GM18870 (cell line): ENCODE results near the gene NDUFA13.

ENCODE experiments used
- ATAC-seq: cut with Tn5 transposase; IDR thresholded peaks from one replicate; pipeline ENCODE4 v1.9.1; 2021; ENCODE audit warnings: moderate library complexity; ENCODE audit not compliant: unreplicated experiment

The NDUFA13 gene

GRCh38 chr19:19544954-19545591, 29.0 kb downstream of the NDUFA13 start:
- no peak for ATAC-seq

GRCh38 chr19:19545707-19546106, 29.7 kb downstream of the NDUFA13 start:
- ATAC-seq = no peak

DNA sequence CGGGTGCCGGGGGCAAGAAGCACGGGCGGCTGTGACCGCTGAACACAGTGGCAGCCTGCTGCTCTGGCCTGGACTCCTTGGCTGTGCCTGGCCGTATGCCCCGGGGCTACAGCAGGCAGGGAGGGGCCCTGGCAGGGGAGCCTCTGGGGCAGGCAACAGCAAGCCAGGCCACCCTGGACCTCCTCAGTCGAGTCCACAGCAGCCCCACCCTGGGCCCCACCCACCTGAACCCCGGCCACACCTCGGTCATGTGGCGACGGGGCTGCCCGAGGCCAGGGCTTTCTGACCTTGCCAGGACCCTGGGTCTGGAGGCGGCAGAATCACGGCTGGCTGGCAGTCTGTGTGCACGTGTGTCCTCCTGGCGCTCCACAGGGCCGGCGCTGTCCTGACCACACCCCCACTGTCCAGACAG, 30.7 kb downstream of the NDUFA13 start:
- ATAC-seq = no peak

DNA sequence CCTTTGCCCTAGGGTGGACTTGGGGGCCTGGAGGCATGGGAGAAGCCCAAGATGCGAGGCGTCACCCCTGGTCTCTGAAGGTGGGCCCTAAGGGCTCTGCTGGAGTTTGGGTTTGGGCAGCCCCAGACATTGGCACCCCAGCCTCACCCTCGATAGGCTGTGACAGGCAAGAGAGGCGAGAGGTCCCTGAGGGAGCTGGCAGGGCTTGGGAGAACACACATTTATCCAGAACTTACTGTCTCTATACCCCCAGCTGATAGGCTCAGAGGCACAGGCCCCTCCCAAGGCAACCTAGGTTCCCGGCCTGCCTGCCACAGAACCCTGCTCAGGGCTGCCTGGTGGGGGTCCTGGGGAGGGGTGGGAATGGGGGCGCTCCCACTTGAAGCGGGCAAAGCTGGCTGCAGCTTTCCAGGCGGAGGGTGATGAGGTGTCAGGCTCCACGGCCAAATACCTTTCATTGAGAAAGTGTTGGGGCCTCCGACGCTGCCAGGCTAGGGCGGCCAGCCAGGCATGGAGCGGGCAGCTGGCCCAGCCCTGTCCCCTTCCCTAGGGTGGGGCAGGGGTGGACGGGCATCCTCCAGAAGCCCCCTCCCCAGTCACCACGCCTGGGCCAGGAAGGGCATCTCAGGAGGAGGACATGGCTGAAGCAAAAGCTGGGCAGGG, 31.8 kb downstream of the NDUFA13 start:
- ATAC-seq = no peak

GRCh38 chr19:19548915-19549759, 33.1 kb downstream of the NDUFA13 start:
- ATAC-seq = no peak

- no peak for ATAC-seq
Observed at GRCh38 chr19:19549804-19550464, 33.9 kb downstream of the NDUFA13 start.

- no peak for ATAC-seq
Observed at GRCh38 chr19:19550485-19550929, 34.5 kb downstream of the NDUFA13 start.

DNA sequence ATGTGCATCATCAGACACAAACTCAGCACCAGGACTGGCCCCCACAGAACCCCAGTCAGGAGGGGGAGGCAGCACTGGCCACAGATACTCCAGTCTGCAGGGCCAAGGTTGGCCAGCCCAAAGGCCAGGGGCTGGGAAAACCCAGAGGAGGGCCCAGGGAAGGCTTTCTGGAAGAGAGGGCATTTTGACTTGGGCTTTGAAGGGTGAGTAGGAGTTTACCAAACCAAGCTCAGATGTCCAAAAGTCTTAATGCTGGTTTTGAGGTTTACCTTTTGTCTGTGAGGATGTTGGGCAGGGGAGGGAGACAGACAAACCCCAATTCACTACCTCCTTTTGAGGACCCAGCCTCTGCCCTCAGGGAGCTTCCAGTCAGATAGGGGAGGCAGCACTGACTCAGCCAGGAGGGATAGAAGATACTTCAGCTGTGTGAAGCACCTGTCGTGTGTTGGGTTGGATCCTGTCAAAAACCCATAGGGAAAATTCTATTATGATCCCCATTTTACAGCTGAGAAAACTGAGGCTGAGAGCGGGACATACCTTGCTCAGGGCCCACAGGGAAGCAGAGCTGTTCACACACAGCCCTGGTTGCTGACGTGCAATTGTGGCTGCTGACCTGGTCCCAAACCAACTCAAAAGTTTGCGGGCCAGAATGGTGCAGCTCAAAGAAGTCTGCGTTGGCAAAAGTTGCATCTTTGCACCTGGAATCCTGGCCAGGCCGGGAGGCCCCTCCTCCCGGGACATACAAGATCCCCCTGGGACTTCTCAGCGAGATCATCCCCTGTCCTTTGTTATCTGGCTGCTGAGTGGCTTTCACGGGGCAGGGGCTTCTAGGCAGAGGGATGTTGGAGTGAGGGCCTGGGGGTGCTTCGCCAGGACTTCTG, 35.2 kb downstream of the NDUFA13 start:
- ATAC-seq = no peak

DNA sequence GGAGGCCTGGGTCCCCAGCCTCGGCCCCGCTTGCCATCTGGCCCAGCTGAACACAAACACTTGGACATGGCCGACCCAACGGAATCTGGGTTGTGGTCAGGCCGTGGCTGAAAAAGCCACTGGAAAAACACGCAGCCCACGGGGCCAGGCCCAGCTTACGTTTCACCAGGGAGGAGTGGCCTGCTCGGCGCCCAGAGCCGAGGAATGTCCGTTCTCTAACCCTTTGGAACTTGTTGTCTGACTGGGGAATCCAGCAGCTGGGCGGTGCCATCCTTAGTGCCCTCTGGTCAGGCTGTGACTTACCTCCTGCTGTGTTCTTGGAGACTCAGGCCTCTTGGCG, 35.8 kb downstream of the NDUFA13 start:
- ATAC-seq = no peak

DNA sequence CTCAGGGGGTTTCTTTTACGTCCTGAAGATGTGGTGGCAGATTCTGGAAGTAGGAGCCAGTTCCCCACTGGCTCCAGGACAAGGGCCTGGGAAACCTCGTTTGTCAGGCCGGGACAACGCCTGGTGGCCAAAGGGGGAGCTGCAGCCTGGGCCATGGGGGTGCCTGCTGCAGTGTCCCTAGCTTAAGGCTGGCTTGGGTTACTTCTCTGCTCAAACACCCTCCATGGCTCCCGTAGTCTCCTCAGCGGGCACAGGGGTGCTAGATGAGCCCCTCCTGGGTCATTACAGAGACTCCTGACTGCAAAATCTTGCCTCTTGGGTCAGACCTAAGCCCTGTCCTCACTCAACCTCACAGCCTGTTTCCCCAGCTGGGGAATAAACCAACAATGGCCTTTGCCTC, 36.8 kb downstream of the NDUFA13 start:
- ATAC-seq = no peak

- ATAC-seq = no peak
Observed at GRCh38 chr19:19553670-19554069, 37.6 kb downstream of the NDUFA13 start.

DNA sequence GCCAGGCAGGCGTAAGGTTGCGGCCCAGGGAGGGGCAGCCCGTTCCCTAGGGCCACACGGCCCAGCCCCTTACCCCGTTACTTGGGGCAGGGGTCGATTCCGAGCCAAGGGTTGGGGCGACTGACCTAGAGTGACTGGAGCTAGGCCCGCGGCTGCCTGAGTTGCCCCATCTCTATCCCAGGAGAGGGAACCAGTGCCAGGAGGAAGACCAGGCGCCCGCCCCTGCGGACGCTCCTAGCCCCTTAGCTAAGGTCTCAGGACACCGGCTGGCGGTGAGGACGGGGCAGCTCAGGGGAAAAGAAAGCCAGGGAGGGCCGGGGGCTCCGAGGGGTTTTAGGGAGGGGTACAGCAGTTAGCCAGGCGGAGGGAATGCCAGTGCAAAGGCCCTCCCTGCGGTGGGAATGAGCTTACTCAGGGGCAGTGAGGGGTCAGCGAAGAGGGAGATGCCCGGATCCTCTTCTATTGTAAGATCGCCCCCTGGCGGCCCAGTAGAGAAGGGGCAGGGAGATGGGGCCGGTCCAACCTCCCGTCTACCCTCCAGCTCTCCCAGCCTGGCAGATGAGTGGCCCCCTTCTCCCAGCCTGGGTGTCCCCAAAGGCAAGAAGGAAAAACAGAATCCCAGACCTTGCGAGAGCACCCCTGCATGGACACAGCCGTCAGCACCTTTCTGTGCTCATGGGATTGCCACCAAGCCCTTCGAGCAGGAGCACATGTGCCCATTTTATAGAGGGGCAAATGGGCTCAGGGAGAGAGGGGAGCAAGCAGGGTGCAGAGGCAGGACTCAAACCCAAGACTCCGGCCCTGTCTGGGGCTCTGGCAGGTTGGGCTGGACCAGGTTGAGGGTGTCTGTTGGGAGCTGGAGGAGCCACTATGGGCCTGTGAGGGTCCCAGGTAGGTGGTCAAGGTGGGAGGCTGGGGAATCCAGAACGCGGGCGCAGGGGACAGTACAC, 38.3 kb downstream of the NDUFA13 start:
- ATAC-seq = no peak

DNA sequence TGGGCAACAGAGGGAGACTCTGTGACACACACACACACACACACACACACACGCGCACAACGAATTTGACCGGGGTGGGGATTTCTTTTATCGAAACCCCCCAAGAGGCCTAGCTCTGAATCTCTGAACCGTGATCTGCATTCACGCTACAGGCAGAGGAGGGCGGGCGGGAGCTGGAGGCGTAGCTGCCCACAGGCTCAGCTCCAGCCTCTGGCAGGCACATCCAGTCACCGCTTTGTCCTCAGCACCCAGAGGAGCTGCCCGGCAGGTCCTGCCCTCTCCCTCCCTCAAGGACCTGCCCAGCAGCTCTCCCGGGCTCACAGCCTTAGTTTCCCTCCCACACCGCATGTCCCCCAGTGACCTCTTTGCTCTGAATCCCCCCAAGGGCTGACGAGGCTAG, 42.0 kb downstream of the NDUFA13 start:
- no peak for ATAC-seq

DNA sequence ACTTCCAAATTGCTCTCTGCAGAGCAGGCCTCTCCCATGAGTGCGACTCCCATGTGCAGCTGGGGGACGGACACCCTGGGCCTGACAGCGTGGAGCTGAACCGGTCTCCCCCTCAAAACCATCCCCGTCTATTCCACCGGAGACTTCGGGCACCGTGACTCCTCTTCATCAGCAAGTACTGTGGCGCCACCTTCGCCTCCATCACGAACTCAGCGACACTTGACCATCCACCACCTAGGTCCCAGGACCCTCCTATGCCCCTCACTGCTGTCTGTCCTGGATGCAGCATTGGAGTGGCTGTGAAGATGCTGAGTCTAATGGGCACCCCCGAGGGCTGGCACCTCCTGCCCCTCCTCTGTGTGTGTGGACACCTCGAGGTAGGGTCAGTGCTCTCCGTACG, 42.6 kb downstream of the NDUFA13 start:
- no peak for ATAC-seq

GRCh38 chr19:19559931-19560330, 43.9 kb downstream of the NDUFA13 start:
- ATAC-seq = no peak

DNA sequence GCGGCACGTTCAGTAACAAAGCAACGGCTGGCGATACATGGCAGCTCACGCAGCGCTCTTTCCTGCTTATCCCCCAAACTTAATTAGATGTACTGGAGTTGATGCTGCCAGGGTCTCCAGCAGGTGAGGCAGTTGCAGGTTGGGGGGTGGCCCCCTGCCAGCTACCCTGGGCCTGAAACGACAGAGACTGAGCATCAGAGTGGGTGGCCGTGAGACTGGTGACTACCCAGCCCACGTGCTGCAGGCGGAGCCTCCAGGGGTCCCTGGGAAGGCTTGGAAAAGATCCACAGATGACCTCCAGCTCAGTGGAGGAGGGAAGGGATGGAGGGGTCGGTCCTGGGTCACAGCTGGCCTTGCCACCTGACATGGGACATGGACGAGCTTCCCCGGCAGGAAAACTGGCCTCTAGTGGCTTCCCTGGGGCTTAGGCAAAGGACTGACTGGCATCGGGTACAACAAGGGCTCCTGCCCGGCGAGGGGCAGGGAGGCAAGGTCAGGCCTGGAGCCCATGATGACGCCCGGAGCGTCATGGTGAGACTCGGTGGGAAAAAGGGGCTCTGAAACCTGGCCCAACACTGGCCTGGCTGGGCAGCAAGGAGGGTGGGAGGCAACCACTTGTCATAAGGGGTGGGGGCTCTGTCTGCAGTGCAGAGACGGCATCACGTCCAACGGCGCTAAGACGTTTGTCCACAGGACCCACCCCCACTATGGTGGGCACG, 46.1 kb downstream of the NDUFA13 start:
- no peak for ATAC-seq

GRCh38 chr19:19562665-19563347, 46.8 kb downstream of the NDUFA13 start:
- no peak for ATAC-seq

DNA sequence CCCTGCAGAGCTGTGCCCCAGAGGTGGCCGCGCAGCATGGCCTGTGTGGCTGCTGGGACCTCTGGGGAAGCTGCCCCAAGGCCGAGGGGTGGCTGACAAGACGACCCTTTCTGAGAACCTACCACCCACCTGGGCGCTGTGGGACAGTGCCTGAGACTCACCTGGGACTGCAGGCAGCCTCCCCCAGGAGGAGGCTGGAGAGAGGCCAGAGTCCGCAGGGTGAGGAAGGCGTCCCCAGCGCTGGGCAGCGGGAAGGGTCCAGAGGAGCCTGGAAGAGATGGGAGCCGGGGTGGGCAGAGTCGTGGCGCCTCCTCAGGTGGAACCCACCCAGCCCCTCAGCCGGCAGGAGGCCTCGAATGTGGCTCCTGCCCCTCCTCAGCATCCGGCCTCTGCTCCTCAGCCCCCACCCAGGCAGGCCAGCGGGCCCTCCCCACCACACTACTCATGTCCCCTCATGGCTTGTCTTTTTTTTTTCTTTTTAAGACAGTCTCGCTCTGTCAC, 47.4 kb downstream of the NDUFA13 start:
- ATAC-seq = no peak
